ENCODE results near the gene CD19. TPM values are rescaled to one million over a fixed set of nuclear protein-coding genes. Genes with fewer than 3 reads are reported as not detected.

CD19 gene
- total RNA-seq, 2 experiments from 2014 or later: 131 to 139 TPM

- Histone ChIP-seq H3K4me2 (ENCODE audit: low read length) (no peak overlapping the region), H3K4me1 (ENCODE audit: insufficient read depth, low read length, poor library complexity, severe bottlenecking) (no peaks in the 10 kb centered on the region), H2AFZ (ENCODE audit: low read length) (no peak overlapping the region), H3K36me3 (ENCODE audit: insufficient read depth, low read length) (peaks cover 61% of the 10 kb centered on the region), H3K4me3 (ENCODE audit: low read depth, low read length, poor library complexity, severe bottlenecking) (no peak overlapping the region), H3K9me3 (ENCODE audit: low read length) (no peaks in the 10 kb centered on the region), H4K20me1 (ENCODE audit: insufficient read depth, low read length) (no peaks in the 10 kb centered on the region), H3K27ac (ENCODE audit: low read depth, low read length, poor library complexity, severe bottlenecking) (no peak overlapping the region), H3K9me2 (ENCODE audit: insufficient read depth, low read length) (no peaks in the 10 kb centered on the region), H3K79me2 (ENCODE audit: insufficient read depth, low read depth, low read length) (no peaks in the 10 kb centered on the region)
- no peak for DNase-seq (ENCODE audit: low spot score)
- BruUV-seq (replicated peaks): no TSS peak
- intact Hi-C loops (cut with micrococcal nuclease; ENCODE audit: unreplicated experiment): no loop called here
- ChIA-PET POLR2A (no interaction called here), CTCF (ENCODE audit: unreplicated experiment) (no interaction called here)
- TF ChIP-seq CTCF (conservative IDR thresholded peaks at IDR 0.05; ENCODE audit: low read length) (no peak), EZH2phosphoT487 (IDR thresholded peaks at IDR 0.05; ENCODE audit: borderline replicate concordance, low read depth, low read length) (no peak)
Observed at GRCh38 chr16:28902909-28903308, 28.9 kb upstream of the CD19 start.

- Histone ChIP-seq H3K27ac (ENCODE audit: low read depth, low read length, poor library complexity, severe bottlenecking) (no peak overlapping the region), H2AFZ (ENCODE audit: low read length) (no peak overlapping the region), H3K36me3 (ENCODE audit: insufficient read depth, low read length) (peaks cover 63% of the 10 kb centered on the region), H3K9me3 (ENCODE audit: low read length) (no peaks in the 10 kb centered on the region), H3K9me2 (ENCODE audit: insufficient read depth, low read length) (no peaks in the 10 kb centered on the region), H4K20me1 (ENCODE audit: insufficient read depth, low read length) (no peaks in the 10 kb centered on the region), H3K4me2 (ENCODE audit: low read length) (no peak overlapping the region), H3K79me2 (ENCODE audit: insufficient read depth, low read depth, low read length) (no peaks in the 10 kb centered on the region), H3K4me3 (ENCODE audit: low read depth, low read length, poor library complexity, severe bottlenecking) (no peak overlapping the region), H3K4me1 (ENCODE audit: insufficient read depth, low read length, poor library complexity, severe bottlenecking) (no peaks in the 10 kb centered on the region)
- intact Hi-C loops (cut with micrococcal nuclease; ENCODE audit: unreplicated experiment): no loop called here
- ChIA-PET CTCF (ENCODE audit: unreplicated experiment) (no interaction called here), POLR2A (no interaction called here)
- TF ChIP-seq CTCF (conservative IDR thresholded peaks at IDR 0.05; ENCODE audit: low read length): no peak
- no peak for TF ChIP-seq EZH2phosphoT487 (IDR thresholded peaks at IDR 0.05; ENCODE audit: borderline replicate concordance, low read depth, low read length)
- no peak for DNase-seq (ENCODE audit: low spot score)
- no TSS peak for BruUV-seq (replicated peaks)
Observed at GRCh38 chr16:28903344-28904042, 28.3 kb upstream of the CD19 start.

GRCh38 chr16:28904363-28904762 is 27.4 kb upstream of the CD19 start:
- CTCF ChIA-PET (ENCODE audit: unreplicated experiment): no interaction called here
- POLR2A ChIA-PET: no interaction called here
- no peaks in the 10 kb centered on the region for H3K9me2 ChIP-seq (ENCODE audit: insufficient read depth, low read length)
- TF ChIP-seq EZH2phosphoT487 (IDR thresholded peaks at IDR 0.05; ENCODE audit: borderline replicate concordance, low read depth, low read length): no peak
- no peak for TF ChIP-seq CTCF (conservative IDR thresholded peaks at IDR 0.05; ENCODE audit: low read length)
- no peaks in the 10 kb centered on the region for H3K79me2 ChIP-seq (ENCODE audit: insufficient read depth, low read depth, low read length)
- no peak overlapping the region for H3K4me3 ChIP-seq (ENCODE audit: low read depth, low read length, poor library complexity, severe bottlenecking)
- H3K27ac ChIP-seq (ENCODE audit: low read depth, low read length, poor library complexity, severe bottlenecking): no peak overlapping the region
- DNase-seq (ENCODE audit: low spot score): no peak
- intact Hi-C loops (cut with micrococcal nuclease; ENCODE audit: unreplicated experiment): no loop called here
- H2AFZ ChIP-seq (ENCODE audit: low read length): no peak overlapping the region
- H3K4me2 ChIP-seq (ENCODE audit: low read length): no peak overlapping the region
- H3K36me3 ChIP-seq (ENCODE audit: insufficient read depth, low read length): peaks cover 65% of the 10 kb centered on the region
- no peaks in the 10 kb centered on the region for H3K9me3 ChIP-seq (ENCODE audit: low read length)
- no peaks in the 10 kb centered on the region for H3K4me1 ChIP-seq (ENCODE audit: insufficient read depth, low read length, poor library complexity, severe bottlenecking)
- no peaks in the 10 kb centered on the region for H4K20me1 ChIP-seq (ENCODE audit: insufficient read depth, low read length)
- no TSS peak for BruUV-seq (replicated peaks)
